ENCODE results near the gene SLFN12. TPM values are rescaled to one million over a fixed set of nuclear protein-coding genes. Genes with fewer than 3 reads are reported as not detected.
A peak's percentile ranks its signal among the peaks of the same experiment; 100 is the strongest.

SLFN12 gene
- total RNA-seq, 1 experiment from 2014 or later, result 14.5 TPM

DNA sequence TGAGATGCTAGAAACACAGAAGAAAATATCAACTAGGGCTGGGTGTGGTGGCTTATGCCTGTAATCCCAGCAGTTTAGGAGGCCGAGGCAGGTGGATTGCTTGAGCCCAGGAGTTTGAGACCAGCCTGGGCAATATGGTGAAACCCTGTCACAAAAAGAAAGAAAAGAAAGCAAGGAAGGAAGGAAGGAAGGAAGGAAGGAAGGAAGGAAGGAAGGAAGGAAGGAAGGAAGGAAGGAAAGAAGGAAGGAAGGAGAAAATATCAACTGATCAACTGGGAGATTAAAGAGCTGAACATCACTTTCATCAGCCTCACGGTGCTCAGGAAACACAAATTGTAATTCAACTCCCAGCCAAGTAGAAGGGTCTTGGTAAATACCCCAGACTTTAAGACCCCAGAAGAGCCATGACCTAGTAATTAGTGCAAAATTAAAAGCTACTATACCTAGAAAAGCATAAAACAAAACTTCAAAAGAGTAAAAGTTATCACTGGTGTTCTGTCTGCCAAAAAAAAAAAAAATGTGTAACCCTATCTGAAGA, 44.1 kb upstream of the SLFN12 start:
- Histone ChIP-seq H3K9ac (ENCODE audit: extremely low read depth, insufficient read length, low read length) (no peak overlapping the region), H3K23ac (ENCODE audit: insufficient read length, low read depth, low read length) (no peak overlapping the region), H3K27me3 (ENCODE audit: insufficient read depth, low read length) (peaks cover 7% of the 10 kb centered on the region; the same call in 1 of the 2 replicates), H2BK15ac (ENCODE audit: low read depth, low read length) (no peak overlapping the region), H2AFZ (ENCODE audit: low read length) (no peak overlapping the region), H4K5ac (ENCODE audit: insufficient read length, low read depth, low read length) (no peak overlapping the region), H3K56ac (ENCODE audit: insufficient read length, low read depth, low read length) (no peak overlapping the region), H3K27ac (ENCODE audit: insufficient read length, low read depth, low read length) (no peak overlapping the region), H2BK5ac (ENCODE audit: insufficient read length, low read length) (no peak overlapping the region), H2BK12ac (ENCODE audit: insufficient read length, low read depth, low read length) (no peak overlapping the region), H3K18ac (ENCODE audit: insufficient read length, low read depth, low read length) (no peak overlapping the region), H2AK5ac (ENCODE audit: insufficient read length, low read length) (no peak overlapping the region), H3K4me1 (ENCODE audit: insufficient read depth, low read length) (no peaks in the 10 kb centered on the region), H3T11ph (ENCODE audit: low read length) (no peak overlapping the region), H4K8ac (replicated peaks; ENCODE audit: insufficient read length, low read depth, low read length) (no peak overlapping the region), H3K9me3 (ENCODE audit: control insufficient read depth, low read depth, low read length) (no peaks in the 10 kb centered on the region), H2BK120ac (ENCODE audit: low read depth, low read length, poor library complexity, severe bottlenecking) (no peak overlapping the region), H3K23me2 (ENCODE audit: insufficient read length, low read depth, low read length, poor library complexity, severe bottlenecking) (no peaks in the 10 kb centered on the region), H3K4me2 (ENCODE audit: insufficient read depth, insufficient read length, low read length) (no peak overlapping the region), H3K14ac (ENCODE audit: insufficient read depth, low read length) (no peak overlapping the region), H3K4ac (ENCODE audit: low read depth, low read length) (no peak overlapping the region), H3K79me2 (ENCODE audit: insufficient read depth, low read length) (no peaks in the 10 kb centered on the region), H3K79me1 (ENCODE audit: insufficient read depth, low read depth, low read length, poor library complexity, severe bottlenecking) (no peaks in the 10 kb centered on the region), H4K20me1 (ENCODE audit: control insufficient read depth, insufficient read depth, insufficient read length) (no peaks in the 10 kb centered on the region), H4K91ac (ENCODE audit: insufficient read length, low read depth, low read length) (no peak overlapping the region), H2BK20ac (ENCODE audit: low read depth, low read length, poor library complexity, severe bottlenecking) (no peak overlapping the region)
- Mint-ChIP-seq H3K9me3 (no peaks in the 10 kb centered on the region), H3K4me3 (no peak overlapping the region), H3K27me3 (ENCODE audit: low read depth) (peaks cover 73% of the 10 kb centered on the region), H3K27ac (peak overlapping the region in 1 of 3 experiments; percentile 68; a peak in 2 of 7 replicates), H3K36me3 (ENCODE audit: insufficient read depth in 1 of 3, low read depth in 3 of 3) (no peaks in the 10 kb centered on the region), H3K4me1 (no peaks in the 10 kb centered on the region)
- TF ChIP-seq, protein P1, sequence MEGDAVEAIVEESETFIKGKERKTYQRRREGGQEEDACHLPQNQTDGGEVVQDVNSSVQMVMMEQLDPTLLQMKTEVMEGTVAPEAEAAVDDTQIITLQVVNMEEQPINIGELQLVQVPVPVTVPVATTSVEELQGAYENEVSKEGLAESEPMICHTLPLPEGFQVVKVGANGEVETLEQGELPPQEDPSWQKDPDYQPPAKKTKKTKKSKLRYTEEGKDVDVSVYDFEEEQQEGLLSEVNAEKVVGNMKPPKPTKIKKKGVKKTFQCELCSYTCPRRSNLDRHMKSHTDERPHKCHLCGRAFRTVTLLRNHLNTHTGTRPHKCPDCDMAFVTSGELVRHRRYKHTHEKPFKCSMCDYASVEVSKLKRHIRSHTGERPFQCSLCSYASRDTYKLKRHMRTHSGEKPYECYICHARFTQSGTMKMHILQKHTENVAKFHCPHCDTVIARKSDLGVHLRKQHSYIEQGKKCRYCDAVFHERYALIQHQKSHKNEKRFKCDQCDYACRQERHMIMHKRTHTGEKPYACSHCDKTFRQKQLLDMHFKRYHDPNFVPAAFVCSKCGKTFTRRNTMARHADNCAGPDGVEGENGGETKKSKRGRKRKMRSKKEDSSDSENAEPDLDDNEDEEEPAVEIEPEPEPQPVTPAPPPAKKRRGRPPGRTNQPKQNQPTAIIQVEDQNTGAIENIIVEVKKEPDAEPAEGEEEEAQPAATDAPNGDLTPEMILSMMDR (conservative IDR thresholded peaks at IDR 0.05), result no peak
- no CpG with 5 or more reads among the region's 2 CpGs for WGBS (ENCODE audit: extremely low coverage, insufficient read length, low lambda C conversion rate)
- no peak for DNase-seq

Measured in H9 (cell line).